ENCODE measurements around the gene RASSF1.
"Not testable (repeated sequence)": the region's sequence is repeated elsewhere in the genome, so short reads cannot be mapped to it uniquely, and the experiment has no call there.

Gene RASSF1

GRCh38 chr3:50288387-50289007 lies 52.1 kb downstream of the RASSF1 start:
- no peak for FAIRE-seq
- no peak for DNase-seq (ENCODE audit: low spot score)

DNA sequence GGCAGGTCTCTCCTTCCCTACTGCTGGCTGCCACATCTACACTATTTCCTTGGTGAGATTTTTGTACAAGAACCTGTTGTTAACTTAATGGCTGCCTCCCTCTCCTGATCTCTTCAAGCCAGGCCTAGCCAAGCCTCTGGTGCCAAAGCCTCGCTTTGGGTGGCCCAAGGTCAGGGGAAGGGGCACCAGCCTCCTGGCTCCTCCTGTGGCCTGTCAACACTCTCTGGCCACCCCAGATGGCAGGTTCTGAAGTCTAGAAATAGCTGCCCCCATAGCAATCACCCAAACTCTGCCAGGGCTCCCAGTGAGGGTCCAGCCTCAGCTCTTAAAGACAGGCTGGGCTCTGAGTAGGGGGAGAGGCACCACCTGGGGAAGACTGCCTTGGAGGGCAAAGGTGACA lies 53.4 kb downstream of the RASSF1 start:
- DNase-seq (ENCODE audit: low spot score) (no peak), FAIRE-seq (no peak)

GRCh38 chr3:50286322-50287227 lies 54.1 kb downstream of the RASSF1 start:
- FAIRE-seq, result peak; percentile 37
- DNase-seq (ENCODE audit: low spot score), result no peak

- not testable (repeated sequence) for FAIRE-seq; DNase-seq (ENCODE audit: low spot score)
Measured at GRCh38 chr3:50284121-50284520, 56.5 kb downstream of the RASSF1 start.

Measured in urothelium cell line (cell line).